IPS DF 6.9 (cell line): ENCODE measurements around the gene EEF1AKMT2.

ENCODE experiments used
- DNase-seq: peaks from one replicate; pipeline ENCODE4 v3.0.0-alpha.2; 2013; ENCODE audit warnings: low read depth, low spot score
- H3K27ac ChIP-seq: one replicate; pipeline ENCODE4 v1.5.1; 2013; ENCODE audit warnings: low read length, control low read depth
- H3K27me3 ChIP-seq: 2 replicates; pipeline ENCODE4 v1.6.1; 2013; ENCODE audit warnings: mild to moderate bottlenecking, low read length; ENCODE audit not compliant: control insufficient read depth, insufficient read depth
- H3K36me3 ChIP-seq: 2 replicates; pipeline ENCODE4 v1.6.1; 2013; ENCODE audit warnings: low read length; ENCODE audit not compliant: control insufficient read depth, insufficient read depth
- H3K4me1 ChIP-seq: 2 replicates; pipeline ENCODE4 v1.6.1; 2013; ENCODE audit warnings: low read length; ENCODE audit not compliant: control insufficient read depth, insufficient read depth
- H3K4me3 ChIP-seq: 2 replicates; pipeline ENCODE4 v1.5.1; 2013; ENCODE audit warnings: mild to moderate bottlenecking, low read length
- H3K9me3 ChIP-seq: 2 replicates; pipeline ENCODE4 v1.6.1; 2013; ENCODE audit warnings: low read length, inconsistent platforms; ENCODE audit not compliant: control insufficient read depth, insufficient read depth
- WGBS: extraction: QIAGEN DNeasy Blood & Tissue Kit; methylation state at CpG from one replicate; pipeline ENCODE4 v1.1.7; 2013; ENCODE audit warnings: mixed read lengths, missing lambda C conversion rate; ENCODE audit not compliant: insufficient read length, insufficient coverage; 5-methylcytosine and 5-hydroxymethylcytosine counted together

EEF1AKMT2 gene

GRCh38 chr10:124712704-124713407 lies 78.8 kb downstream of the EEF1AKMT2 start:
- H3K4me3 ChIP-seq: no peak overlapping the region
- no peaks in the 10 kb centered on the region for H3K9me3 ChIP-seq
- no peaks in the 10 kb centered on the region for H3K36me3 ChIP-seq
- no peak for DNase-seq
- H3K27ac ChIP-seq: no peak overlapping the region
- no CpG with 5 or more reads among the region's 5 CpGs for WGBS
- H3K4me1 ChIP-seq: peaks cover 1% of the 10 kb centered on the region; the same call in 1 of the 2 replicates
- H3K27me3 ChIP-seq: no peaks in the 10 kb centered on the region

GRCh38 chr10:124711145-124711544 lies 80.5 kb downstream of the EEF1AKMT2 start:
- no peaks in the 10 kb centered on the region for H3K36me3 ChIP-seq
- H3K27me3 ChIP-seq: no peaks in the 10 kb centered on the region
- no peak overlapping the region for H3K4me3 ChIP-seq
- WGBS: no CpG with 5 or more reads among the region's 7 CpGs
- no peaks in the 10 kb centered on the region for H3K9me3 ChIP-seq
- H3K27ac ChIP-seq: no peak overlapping the region
- no peak for DNase-seq
- peaks cover 1% of the 10 kb centered on the region; the same call in 1 of the 2 replicates for H3K4me1 ChIP-seq

GRCh38 chr10:124710266-124710881 lies 81.3 kb downstream of the EEF1AKMT2 start:
- no peak overlapping the region for H3K4me3 ChIP-seq
- peaks cover 7% of the 10 kb centered on the region for H3K4me1 ChIP-seq
- no peak overlapping the region for H3K27ac ChIP-seq
- H3K9me3 ChIP-seq: no peaks in the 10 kb centered on the region
- WGBS: no CpG with 5 or more reads among the region's 14 CpGs
- H3K36me3 ChIP-seq: no peaks in the 10 kb centered on the region
- DNase-seq: no peak
- no peaks in the 10 kb centered on the region for H3K27me3 ChIP-seq

GRCh38 chr10:124709861-124710260 lies 81.8 kb downstream of the EEF1AKMT2 start:
- no peak overlapping the region for H3K27ac ChIP-seq
- peaks cover 10% of the 10 kb centered on the region for H3K4me1 ChIP-seq
- H3K36me3 ChIP-seq: no peaks in the 10 kb centered on the region
- WGBS: no CpG with 5 or more reads among the region's 10 CpGs
- no peak for DNase-seq
- H3K27me3 ChIP-seq: no peaks in the 10 kb centered on the region
- H3K9me3 ChIP-seq: no peaks in the 10 kb centered on the region
- no peak overlapping the region for H3K4me3 ChIP-seq

GRCh38 chr10:124708922-124709520 lies 82.7 kb downstream of the EEF1AKMT2 start:
- WGBS: no CpG with 5 or more reads among the region's 11 CpGs
- no peak for DNase-seq
- H3K27ac ChIP-seq: no peak overlapping the region

GRCh38 chr10:124708246-124708779 lies 83.4 kb downstream of the EEF1AKMT2 start:
- Histone ChIP-seq H3K9me3 (no peaks in the 10 kb centered on the region), H3K4me1 (peaks cover 10% of the 10 kb centered on the region), H3K27me3 (no peaks in the 10 kb centered on the region), H3K27ac (no peak overlapping the region), H3K36me3 (no peaks in the 10 kb centered on the region; the same call in 1 of the 2 replicates), H3K4me3 (no peak overlapping the region)
- no peak for DNase-seq
- no CpG with 5 or more reads among the region's 9 CpGs for WGBS

More at GRCh38 chr10:124708922-124709520, 82.7 kb downstream of the EEF1AKMT2 start:
- Histone ChIP-seq H3K27me3 (no peaks in the 10 kb centered on the region), H3K4me3 (no peak overlapping the region), H3K9me3 (no peaks in the 10 kb centered on the region), H3K4me1 (peaks cover 10% of the 10 kb centered on the region), H3K36me3 (no peaks in the 10 kb centered on the region; the same call in 1 of the 2 replicates)
